Uterus (tissue), 4 donors: Measurements from ENCODE around the gene PABPC1L. TPM values are rescaled to one million over a fixed set of nuclear protein-coding genes. Genes with fewer than 3 reads are reported as not detected.

ENCODE experiments used
- DNase-seq, 2 donors: peaks; one replicate each; pipeline ENCODE4 v3.0.0-alpha.2; 2019 to 2020
- H3K27ac ChIP-seq, 2 donors: fragments of 200-600 bp; sonication (generic); 1 replicate in 1 of 2; 2 replicates in 1 of 2; pipeline ENCODE4 v1.5.1; 2016 to 2018
- H3K27me3 ChIP-seq, 2 donors: fragments of 200-600 bp; sonication (generic); one replicate each; pipeline ENCODE4 v1.5.1; 2018 to 2019; ENCODE audit warnings: control low read depth in 1 of 2
- H3K36me3 ChIP-seq, 2 donors: fragments of 200-600 bp; sonication (generic); one replicate each; pipeline ENCODE4 v1.5.1; 2019; ENCODE audit warnings: control low read depth in 1 of 2
- H3K4me1 ChIP-seq, 2 donors: fragments of 200-600 bp; sonication (generic); one replicate each; pipeline ENCODE4 v1.5.1; 2018 to 2019; ENCODE audit warnings: control low read depth in 1 of 2
- H3K4me3 ChIP-seq, 2 donors: fragments of 200-600 bp; sonication (generic); 1 replicate in 1 of 2; 2 replicates in 1 of 2; pipeline ENCODE4 v1.5.1; 2018 to 2019; ENCODE audit warnings: mild to moderate bottlenecking in 1 of 2
- H3K9me3 ChIP-seq, 2 donors: fragments of 200-600 bp; sonication (generic); one replicate each; pipeline ENCODE4 v1.5.1; 2019; ENCODE audit warnings: control low read depth in 1 of 2
- CTCF ChIP-seq, 4 experiments: fragments of 200-600 bp in 2 of 4; fragments of 450-650 bp in 2 of 4; sonication (generic) in 2 of 4; IDR thresholded peaks; one replicate each; pipeline ENCODE4 v1.5.1; 2016 to 2019; ENCODE audit warnings: antibody characterized with exemption in 4 of 4, mild to moderate bottlenecking in 2 of 4, moderate library complexity in 1 of 4
- POLR2A ChIP-seq, 2 donors: fragments of 450-650 bp; IDR thresholded peaks; one replicate each; pipeline ENCODE4 v1.6.1; 2016; ENCODE audit warnings: antibody characterized with exemption in 2 of 2, mild to moderate bottlenecking in 1 of 2, moderate library complexity in 1 of 2
- intact Hi-C: fragments of 100-400 bp; cut with DNase I; formaldehyde crosslinking; loops from one replicate; pipeline ENCODE4 v1.15.1; 2023; ENCODE audit warnings: low total_unique reads
- total RNA-seq, 4 donors: library from RNA; depleted of rRNA in 3 of 4; stranded (reverse); fragments of >200 nt in 3 of 4; gene quantifications; one replicate each; pipeline versions ENCODE4 v1.1.0 to v1.2.4, GENCODE V29; 2014 to 2023
- donor health status: DM: yes; HTN: yes; CAD: no.

Gene PABPC1L
- total RNA-seq, 4 donors from 2014 or later: 0.59 to 17.3 (median 12.9) TPM; not detected in 1

- Histone ChIP-seq H3K4me3 (no peak overlapping the region), H3K4me1 (no peaks in the 10 kb centered on the region), H3K9me3 (no peaks in the 10 kb centered on the region), H3K27ac (no peak overlapping the region), H3K27me3 (no peaks in the 10 kb centered on the region), H3K36me3 (no peaks in the 10 kb centered on the region)
- no peak for TF ChIP-seq CTCF (IDR thresholded peaks at IDR 0.05)
- no peak for TF ChIP-seq POLR2A (IDR thresholded peaks at IDR 0.05)
- no peak for DNase-seq
- intact Hi-C loops: no loop called here
Observed at GRCh38 chr20:44948107-44948506, 38.2 kb downstream of the PABPC1L start.

- H3K36me3 ChIP-seq: no peaks in the 10 kb centered on the region
- TF ChIP-seq CTCF (IDR thresholded peaks at IDR 0.05) (no peak), POLR2A (IDR thresholded peaks at IDR 0.05) (no peak)
- H3K4me1 ChIP-seq: no peaks in the 10 kb centered on the region
Observed at GRCh38 chr20:44948513-44948912, 38.7 kb downstream of the PABPC1L start.

GRCh38 chr20:44950368-44950767, 40.5 kb downstream of the PABPC1L start:
- Histone ChIP-seq H3K9me3 (no peaks in the 10 kb centered on the region), H3K27ac (no peak overlapping the region), H3K36me3 (no peaks in the 10 kb centered on the region), H3K4me1 (no peaks in the 10 kb centered on the region), H3K4me3 (no peak overlapping the region), H3K27me3 (no peaks in the 10 kb centered on the region)
- intact Hi-C loops: no loop called here
- TF ChIP-seq POLR2A (IDR thresholded peaks at IDR 0.05) (no peak), CTCF (IDR thresholded peaks at IDR 0.05) (no peak)
- DNase-seq: no peak

More at GRCh38 chr20:44948513-44948912, 38.7 kb downstream of the PABPC1L start:
- no peaks in the 10 kb centered on the region for H3K27me3 ChIP-seq
- DNase-seq: no peak
- H3K27ac ChIP-seq: no peak overlapping the region
- H3K9me3 ChIP-seq: no peaks in the 10 kb centered on the region
- intact Hi-C loops: no loop called here
- H3K4me3 ChIP-seq: no peak overlapping the region

- DNase-seq: no peak
- H3K4me1 ChIP-seq: no peaks in the 10 kb centered on the region
- TF ChIP-seq CTCF (IDR thresholded peaks at IDR 0.05) (no peak), POLR2A (IDR thresholded peaks at IDR 0.05) (no peak)
- no peak overlapping the region for H3K27ac ChIP-seq
- H3K4me3 ChIP-seq: no peak overlapping the region
- H3K36me3 ChIP-seq: no peaks in the 10 kb centered on the region
- H3K27me3 ChIP-seq: no peaks in the 10 kb centered on the region
- H3K9me3 ChIP-seq: no peaks in the 10 kb centered on the region
- intact Hi-C loops: no loop called here
Observed at GRCh38 chr20:44952731-44953130, 42.9 kb downstream of the PABPC1L start.

- DNase-seq: no peak
- H3K9me3 ChIP-seq: no peaks in the 10 kb centered on the region
- no peak overlapping the region for H3K4me3 ChIP-seq
- TF ChIP-seq POLR2A (IDR thresholded peaks at IDR 0.05) (no peak), CTCF (IDR thresholded peaks at IDR 0.05) (no peak)
- no peaks in the 10 kb centered on the region for H3K27me3 ChIP-seq
- no peaks in the 10 kb centered on the region for H3K36me3 ChIP-seq
- intact Hi-C loops: no loop called here
- H3K4me1 ChIP-seq: no peaks in the 10 kb centered on the region
- H3K27ac ChIP-seq: no peak overlapping the region
Observed at GRCh38 chr20:44954211-44954610, 44.4 kb downstream of the PABPC1L start.
